ENCODE results near the gene SMC5.
"Not testable (repeated sequence)": the region's sequence is repeated elsewhere in the genome, so short reads cannot be mapped to it uniquely, and the experiment has no call there.

The SMC5 gene

DNA sequence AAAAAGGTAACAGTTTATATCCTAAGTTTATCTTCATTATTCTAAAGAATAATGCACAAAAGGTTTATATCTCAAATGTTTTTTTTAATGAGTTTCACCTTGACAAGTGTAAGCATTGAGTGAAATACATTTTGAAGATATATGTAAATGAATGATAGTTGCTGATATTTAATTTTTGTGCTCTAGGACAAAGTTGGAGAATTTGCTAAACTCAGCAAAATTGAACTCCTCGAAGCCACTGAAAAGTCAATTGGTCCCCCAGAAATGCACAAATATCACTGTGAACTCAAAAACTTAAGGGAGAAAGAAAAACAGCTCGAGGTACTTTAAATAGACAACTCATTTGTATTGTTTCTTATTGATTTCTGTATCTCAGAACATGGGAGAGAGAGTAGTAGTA lies 19.5 kb downstream of the SMC5 start:
- DNase-seq = no peak

DNA sequence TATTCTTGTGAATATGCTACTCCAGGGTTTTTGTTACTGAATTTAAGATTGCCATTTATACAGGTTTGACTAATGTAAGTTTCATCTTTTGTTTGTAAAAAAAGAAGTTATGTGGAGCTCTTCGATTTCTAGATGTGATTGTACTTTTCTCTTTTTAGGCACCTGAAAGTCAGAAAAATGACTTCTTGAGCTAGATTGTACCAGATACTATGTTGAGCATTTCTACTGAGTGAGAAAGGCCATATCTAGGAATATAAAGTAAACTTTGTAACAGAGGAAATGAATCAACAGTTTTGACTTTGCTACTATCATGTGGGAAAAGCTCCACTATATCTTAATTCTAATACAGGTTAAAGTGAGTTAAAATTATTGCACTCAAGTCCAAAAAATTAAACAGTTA lies 25.1 kb downstream of the SMC5 start:
- no peak for DNase-seq

DNA sequence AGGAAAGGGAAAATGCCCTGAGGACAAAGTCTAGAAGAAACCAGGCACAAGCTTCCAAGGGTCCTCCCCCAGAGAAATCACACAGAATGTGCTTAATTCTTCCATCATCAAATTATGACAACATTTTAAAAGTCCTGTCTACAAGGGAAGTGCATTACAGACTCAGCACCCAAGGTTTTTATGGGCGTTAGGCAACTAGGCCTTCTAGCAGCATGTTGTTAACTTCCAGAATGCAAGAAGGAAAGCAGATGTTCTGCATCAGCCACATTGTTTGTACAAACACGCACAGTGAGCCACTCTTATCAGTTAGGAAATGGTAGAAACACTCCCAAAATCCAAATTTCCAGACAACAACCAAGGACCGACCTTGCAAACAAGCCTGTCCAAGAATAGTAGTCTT lies 26.5 kb downstream of the SMC5 start:
- DNase-seq = no peak

DNA sequence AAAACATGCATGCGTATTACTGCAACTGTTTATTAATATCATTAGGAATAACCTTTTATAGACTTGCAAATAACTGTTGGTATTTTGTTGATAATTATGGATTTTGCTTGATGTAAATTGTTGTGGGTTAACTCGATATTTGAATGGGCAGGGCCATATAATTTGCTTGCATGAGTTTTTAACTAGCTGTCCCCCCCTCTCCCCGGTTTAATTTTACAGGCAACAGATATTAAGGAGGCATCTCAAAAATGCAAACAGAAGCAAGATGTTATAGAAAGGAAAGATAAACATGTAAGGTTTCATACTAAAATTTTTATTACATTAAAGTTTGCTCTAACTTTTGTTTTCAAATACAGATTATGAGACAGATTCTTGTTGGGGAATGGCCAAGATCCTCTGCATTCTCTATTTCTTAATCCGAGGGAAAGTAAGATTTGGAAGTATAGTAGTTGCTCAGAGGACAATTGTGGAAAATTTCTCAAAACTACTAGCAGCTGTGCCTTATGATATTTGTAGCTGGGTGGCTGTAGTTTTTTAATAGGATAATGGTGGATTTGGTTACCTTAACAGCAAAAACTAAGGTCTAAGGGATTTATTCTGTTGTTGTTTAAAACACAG lies 27.3 kb downstream of the SMC5 start:
- no peak for DNase-seq

DNA sequence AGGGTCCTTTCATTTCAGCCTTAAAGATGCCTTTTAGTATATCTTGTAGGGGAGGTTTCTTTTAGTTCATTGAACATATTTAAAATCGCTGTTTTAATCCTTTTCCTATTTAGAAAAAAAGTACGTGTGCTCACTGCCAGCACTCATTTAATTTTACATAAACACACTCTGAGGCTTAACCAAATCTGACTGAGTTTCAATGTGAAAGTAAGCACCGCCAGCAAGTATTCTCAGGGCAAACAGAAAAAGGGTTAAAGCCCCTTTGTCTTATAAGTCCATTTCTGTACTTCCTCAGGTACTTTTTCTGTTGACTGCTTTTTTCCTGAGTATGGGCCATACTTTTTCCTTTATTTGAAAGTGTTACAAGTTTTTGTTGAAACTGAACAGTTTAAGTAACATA lies 31.8 kb downstream of the SMC5 start:
- DNase-seq = no peak

DNA sequence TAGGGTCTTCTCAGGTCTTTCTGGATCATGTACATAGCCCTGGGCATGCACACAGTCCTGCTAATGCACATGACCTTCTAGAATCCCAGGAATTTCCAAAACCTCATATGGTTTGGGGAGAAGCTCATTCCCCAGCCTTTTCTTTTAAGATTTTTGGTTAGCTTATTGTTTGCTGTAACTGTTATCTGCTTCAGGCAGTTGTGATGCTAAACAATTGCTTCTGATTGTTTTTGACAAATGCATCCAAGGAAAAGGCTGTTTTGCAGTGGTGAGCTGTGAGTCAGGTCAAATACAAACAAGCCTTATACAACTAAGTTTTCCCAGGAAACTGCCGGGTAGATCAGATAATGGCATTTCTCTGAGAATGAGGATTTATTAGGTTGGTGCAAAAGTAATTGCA lies 32.7 kb downstream of the SMC5 start:
- DNase-seq = no peak

DNA sequence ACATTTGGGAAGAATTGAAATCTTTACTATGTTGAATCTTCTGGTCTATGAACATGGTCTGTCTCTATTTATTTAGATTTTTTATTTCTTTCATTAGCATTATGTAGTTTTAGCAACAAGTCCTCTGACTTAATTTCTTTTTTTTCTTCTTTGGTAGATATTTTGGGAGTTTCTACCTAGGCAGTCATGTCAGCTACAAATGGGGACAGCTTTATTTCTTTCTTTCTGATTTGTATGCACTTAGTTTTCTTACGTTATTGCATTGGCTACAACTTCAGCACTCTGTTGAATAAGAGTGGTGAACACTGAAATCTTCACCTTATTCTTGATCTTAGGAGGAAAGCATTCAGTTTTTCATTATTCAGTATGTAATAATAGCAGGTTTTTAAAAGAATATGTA lies 33.5 kb downstream of the SMC5 start:
- no peak for DNase-seq

DNA sequence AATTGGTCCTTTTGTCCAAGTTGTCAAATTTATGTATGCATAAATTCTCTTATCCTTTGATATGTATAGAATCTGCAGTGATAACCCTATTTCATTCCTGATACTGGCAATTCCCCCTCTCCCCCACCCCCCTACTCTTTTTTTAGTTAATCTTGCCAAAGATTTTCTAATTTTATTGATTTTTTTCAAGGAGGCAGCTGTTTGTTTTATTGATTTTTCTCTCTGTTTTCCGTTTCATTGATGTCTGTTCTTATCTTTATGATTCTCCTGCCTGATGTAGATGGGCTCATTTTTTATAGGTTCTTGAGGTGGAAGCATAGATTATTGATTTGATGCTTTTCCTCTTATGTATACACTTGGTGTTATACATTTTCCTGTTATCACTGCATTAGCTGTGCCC lies 34.4 kb downstream of the SMC5 start:
- DNase-seq = no peak

DNA sequence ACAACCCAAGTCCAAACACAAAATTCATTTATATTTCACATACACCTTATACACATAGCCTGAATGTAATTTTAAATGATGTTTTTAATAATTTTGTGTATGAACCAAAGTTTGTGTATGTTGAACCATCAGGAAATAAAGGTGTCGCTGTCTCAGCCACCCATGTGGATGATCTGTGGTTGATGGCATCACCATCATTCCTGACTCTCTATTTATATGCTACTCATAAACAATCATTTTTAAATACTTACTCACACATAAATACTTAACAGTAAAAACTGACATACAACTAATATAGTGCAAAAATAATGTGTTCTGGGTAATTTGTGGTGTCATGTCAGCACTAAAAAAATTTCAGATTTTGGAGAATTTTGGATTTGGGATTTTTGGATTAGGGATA lies 38.4 kb downstream of the SMC5 start:
- DNase-seq = no peak

DNA sequence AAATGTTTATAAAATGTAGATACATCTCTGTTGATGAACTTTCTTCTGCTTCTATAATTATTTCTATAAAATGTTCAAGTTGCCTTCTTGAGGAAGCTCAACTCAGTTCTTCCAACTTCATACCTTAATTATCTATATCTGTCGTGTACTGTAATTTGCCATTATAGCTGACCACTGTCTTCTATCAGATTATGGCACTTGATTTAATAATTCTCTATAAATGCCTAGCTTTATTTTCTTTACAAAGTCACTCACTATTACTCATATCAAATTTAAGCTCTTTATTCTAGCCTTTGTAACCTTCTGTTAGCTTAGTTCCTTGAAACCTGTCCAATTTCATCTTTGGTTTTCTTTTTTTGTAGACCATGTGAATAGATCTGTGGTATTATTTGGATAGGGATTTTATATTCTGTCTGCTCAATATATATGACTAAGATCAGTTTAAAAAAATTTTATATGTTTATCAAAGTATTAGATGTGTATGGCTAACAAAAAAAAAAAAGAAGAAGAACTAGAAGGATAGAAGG lies 39.5 kb downstream of the SMC5 start:
- no peak for DNase-seq

DNA sequence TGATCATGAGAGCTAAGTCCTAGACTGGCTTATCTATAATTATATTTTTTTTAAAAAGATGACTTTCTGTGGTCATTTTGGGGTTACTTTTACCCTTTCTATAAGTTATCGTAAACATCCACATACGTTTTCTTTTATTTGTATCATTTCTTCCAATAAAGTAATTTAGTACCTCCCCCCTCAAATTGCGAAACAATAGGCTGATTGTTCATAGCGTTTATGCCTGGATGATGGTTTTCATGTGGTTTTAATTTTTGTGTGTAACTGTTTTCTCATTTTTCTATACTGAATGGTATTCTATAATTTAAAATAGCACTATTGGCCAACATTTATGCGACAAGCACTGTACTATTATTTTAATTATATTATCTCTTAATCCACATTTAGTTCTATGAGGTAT lies 44.5 kb downstream of the SMC5 start:
- DNase-seq = no peak

DNA sequence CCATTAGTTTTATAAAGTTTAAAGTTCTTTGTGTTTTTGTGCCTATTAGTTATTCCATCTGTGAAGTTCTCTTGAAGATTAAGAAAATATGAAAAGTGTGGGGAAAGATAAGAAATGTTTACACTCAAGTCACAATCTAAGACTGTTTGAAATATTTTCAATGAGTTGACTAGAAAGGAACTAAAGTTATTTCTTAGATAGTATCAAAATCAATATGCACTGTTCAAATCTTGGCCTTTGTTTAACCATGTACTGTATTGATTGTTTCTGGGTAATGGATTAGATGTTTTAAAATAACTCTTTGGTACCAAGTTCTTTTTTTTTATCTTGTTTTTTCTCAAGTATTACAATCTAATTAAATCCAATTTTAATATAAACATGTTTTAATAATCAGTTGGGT lies 46.0 kb downstream of the SMC5 start:
- DNase-seq = no peak

DNA sequence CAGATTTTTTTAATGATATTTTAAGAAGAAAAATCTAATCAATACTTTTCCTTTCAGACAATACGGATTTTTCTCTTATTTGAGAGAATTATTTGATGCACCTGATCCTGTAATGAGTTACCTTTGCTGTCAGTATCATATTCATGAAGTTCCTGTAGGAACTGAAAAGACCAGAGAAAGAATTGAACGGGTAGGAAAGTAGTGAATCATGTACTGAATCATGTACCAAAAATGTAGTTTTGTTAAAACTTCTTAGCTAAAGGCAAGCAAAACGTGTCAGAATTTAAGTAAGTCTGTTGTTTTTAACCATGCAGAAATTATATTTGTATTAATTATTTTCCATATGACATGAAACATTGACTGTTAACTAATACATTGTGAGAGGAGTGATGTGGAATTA lies 56.6 kb downstream of the SMC5 start:
- DNase-seq = no peak

DNA sequence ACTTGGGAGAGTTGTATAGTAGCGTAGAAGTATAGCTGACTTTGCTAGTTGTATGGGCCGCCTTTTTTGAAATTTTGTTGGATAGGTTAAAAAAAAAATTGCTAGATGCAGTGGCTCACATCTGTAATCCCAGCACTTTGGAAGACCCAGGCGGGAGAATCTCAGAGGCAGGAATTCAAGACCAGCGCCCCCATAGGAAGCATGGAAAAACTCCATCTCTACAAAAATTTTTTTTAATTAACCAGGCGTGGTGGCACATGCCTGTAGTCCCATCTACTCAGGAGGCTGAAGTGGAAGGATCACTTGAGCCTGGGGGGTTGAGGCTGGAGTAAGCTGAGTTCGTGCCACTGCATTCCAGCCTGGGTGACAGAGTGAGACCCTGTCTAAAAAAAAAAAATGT lies 59.2 kb downstream of the SMC5 start:
- no peak for DNase-seq

DNA sequence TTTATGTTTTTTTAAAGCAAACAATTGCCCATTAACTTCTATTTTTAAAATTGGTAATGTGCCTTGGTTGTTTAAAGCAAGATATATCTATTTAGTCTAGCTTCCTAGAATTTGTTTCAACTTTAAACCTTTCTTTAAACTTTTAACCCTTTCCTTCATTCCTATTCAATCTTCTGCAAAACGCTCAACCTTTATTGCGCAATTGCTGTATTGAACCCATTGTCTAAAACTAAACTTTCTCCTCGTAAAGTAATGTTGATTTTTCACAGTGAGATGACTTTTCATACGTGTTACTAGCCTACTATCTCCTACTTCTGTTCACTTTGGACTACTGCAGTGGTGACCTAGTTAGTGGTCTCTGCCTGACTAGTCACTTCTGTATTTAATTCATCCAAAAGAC lies 63.3 kb downstream of the SMC5 start:
- no peak for DNase-seq

DNA sequence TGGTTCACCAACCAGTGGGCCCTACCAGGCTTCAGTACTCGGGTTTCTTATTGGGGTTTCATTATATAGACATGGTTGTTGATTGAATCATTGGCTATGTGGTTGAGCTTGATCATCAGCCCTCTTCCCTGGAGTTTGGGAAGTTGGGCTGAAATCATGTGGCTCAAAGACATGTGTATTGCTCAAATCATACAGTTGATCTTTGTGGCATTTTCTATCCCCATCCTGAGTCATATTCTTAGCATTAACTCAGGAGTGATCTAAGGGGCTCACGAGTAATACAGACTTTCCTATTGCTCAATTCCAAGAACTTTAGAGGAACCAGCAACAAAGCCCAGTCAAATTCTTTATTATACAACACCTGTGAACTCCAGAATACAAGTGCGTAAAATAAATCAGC lies 66.2 kb downstream of the SMC5 start:
- DNase-seq = no peak

DNA sequence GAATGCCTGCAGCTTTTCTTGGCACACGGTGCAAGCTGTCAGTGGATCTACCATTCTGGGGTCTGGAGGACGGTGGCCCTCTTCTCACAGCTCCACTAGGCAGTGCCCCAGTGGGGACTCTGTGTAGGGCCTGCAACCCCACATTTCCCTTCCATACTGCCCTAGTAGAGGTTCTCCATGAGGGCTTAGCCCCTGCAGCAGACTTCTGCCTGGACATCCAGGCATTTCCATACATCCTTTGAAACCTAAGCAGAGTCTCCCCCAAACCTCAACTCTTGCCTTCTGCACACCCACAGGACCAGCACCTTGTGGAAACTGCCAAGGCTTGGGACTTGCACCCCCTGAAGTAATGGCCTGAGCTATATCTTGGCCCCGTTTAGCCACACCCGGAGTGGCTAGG lies 69.8 kb downstream of the SMC5 start:
- DNase-seq = not testable (repeated sequence)

DNA sequence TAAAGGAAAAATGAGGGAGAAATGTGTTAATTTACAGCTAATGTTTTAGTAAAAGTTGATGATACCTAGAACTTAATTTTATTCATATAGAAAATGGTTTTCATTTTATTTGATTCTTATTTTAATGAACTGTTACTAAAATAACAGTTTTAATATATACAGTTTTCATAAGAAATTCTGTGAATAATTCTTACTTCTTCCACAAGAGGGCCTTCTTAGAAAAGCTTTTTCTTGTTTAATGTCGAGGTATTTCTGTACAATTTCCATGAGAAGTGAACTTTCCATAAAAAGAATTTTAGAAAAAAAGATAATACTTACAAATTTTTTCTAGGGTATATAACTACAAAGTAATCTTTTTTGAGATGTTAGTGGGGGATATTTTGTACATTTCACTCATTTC lies 81.8 kb downstream of the SMC5 start:
- no peak for DNase-seq

DNA sequence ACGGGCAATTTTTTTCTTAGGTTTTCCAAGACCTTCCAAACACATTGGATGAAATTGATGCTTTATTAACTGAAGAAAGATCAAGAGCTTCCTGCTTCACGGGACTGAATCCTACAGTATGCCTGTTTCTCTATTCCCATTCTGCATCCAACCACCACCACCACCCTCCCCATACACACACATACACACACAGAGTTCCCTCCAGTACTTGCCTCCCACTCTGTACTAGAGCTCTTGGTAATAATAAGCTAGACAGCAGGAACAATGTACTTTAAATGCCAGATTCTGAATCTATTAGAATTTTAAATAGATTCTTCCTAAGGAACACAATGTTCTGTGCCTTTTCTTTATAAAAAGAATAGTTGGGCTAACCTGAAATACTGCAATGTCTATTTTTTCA lies 88.3 kb downstream of the SMC5 start:
- DNase-seq = no peak

DNA sequence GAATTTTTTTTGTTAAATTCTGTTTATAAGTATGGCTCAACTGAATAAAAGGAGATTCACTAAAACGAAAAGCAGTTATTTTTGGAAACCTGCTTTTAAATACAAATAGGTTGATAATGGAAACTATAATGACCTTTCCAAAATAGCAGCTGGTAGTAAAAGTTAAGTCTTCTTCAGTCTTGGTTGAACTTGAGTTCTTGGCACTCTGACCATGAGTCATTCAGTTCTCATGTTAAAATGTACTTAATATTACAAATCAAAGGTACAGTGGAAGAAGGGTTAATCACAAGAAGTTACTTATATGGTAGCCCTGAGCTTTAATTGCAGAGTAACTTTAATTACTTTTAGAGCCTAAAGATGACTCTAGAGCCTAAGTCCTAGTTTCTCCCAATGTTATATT lies 93.6 kb downstream of the SMC5 start:
- DNase-seq = no peak

DNA sequence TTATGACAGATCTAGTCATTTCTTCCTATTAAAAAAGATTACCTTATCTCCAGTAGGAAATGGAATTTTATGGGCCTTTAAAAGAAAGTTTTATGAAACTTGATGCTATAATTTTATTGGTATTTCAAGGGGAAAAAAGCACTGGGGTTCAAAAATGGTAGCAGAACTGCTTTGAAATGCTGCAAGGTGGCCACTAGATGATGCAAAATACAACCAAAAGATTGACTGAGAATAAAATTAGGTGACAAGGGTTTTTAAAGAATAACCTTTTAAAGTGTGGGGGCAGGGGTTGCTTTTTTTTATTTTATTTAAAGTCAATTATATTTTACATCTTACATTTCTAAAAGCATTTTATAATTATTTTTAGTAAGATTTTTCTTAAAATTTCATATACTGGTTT lies 94.0 kb downstream of the SMC5 start:
- DNase-seq = no peak

DNA sequence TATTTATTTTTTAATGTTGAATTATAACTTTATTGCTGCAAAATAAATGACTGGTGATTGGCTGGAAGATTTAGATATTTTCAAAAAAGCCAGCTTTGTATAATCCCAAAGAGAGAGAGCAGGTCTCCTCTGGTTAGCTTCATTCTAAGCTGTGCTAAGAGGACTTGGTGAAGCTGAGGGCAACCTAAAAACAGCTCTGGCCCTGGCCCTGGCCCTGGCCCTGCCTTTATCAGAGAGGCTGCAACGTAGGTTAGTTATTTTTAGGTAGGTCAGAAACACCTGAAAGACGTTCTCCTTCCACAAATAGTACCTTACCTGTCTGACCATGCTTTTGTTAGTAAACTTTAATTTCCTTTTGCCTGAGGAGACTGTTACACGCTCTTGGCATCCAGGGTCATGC lies 97.0 kb downstream of the SMC5 start:
- DNase-seq = no peak

DNA sequence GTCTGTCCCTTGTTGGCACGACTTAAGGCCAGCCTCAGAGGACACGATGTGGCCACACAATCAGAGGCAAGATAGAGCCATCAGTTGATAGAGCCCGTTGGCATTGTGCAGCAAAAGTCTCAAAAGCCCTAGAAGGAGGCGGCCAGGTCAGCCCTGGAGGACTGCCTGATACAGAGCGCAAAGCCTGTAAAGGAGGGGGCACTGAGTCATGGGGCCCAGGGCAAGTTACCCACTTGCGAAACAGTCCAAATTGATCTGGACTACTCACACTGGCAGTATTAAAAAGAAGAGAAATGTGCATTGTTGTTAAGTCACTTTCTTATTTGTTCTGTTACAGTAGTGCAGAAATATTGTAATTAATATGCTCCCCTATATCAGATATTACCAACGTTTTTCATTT lies 104.2 kb downstream of the SMC5 start:
- DNase-seq = no peak

DNA sequence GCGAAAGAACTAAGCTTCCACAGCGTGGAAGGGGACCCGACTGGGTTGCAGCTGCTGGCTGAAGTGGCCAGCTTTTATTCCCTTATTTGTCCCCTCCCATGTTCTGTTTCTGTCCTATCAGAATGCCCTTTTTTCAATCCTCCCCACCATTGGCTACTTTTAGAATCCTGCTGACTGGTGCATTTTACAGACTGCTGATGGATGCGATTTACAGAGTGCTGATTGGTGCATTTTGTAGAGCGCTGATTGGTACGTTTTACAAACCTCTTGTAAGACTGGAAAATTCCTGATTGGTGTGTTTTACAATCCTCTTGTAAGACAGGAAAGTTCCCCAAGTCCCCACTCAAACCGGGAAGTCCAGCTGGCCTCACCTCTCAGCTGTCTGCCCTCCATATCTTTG lies 105.0 kb downstream of the SMC5 start:
- no peak for DNase-seq

DNA sequence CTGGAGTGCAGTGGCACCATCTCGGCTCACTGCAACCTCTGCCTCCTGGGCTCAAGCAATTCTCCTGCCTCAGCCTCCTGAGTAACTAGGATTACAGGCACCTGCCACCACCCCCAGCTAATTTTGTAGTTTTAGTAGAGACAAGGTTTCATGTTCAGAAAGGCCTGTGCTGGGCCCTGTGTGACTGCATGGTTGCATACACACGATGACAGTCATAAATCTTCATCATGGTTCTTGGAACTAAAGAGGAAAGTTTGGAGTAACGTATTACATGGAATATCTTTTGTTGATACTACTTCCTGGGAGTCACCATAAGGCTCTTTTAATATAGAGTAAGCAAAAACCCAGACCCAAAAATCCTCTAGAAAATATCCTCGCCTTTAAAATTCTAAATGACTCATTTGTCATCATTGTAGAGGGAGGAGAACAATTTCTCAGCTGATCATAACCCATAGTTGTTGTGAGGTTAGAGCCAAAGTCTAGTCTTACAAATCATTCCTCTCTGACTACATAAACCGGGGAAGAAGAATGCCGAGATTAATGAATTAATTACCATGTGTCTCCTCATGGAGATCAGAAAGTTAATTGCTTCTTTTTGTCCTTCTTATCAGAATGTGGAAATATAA lies 108.6 kb downstream of the SMC5 start:
- no peak for DNase-seq

Measured in NCI-H1436 treated with DMSO at 0.1 percent for 48 hours (cell line).